ENCODE data around the gene CEACAM18. TPM values are rescaled to one million over a fixed set of nuclear protein-coding genes. Genes with fewer than 3 reads are reported as not detected.

CEACAM18 gene
- total RNA-seq, 1 donor from 2014 or later, result not detected

- no peaks in the 10 kb centered on the region for H3K4me1 Mint-ChIP-seq
- H3K36me3 Mint-ChIP-seq, result no peaks in the 10 kb centered on the region
- H3K27me3 Mint-ChIP-seq (ENCODE audit: low read depth), result peaks cover 5% of the 10 kb centered on the region
- H3K4me3 Mint-ChIP-seq, result no peak overlapping the region
- DNase-seq (ENCODE audit: low spot score in 2 of 2, unreplicated experiment in 2 of 2), result no peak
- H3K27ac Mint-ChIP-seq, result no peak overlapping the region
- H3K9me3 Mint-ChIP-seq, result peaks cover 3% of the 10 kb centered on the region
- TF ChIP-seq, protein P1, sequence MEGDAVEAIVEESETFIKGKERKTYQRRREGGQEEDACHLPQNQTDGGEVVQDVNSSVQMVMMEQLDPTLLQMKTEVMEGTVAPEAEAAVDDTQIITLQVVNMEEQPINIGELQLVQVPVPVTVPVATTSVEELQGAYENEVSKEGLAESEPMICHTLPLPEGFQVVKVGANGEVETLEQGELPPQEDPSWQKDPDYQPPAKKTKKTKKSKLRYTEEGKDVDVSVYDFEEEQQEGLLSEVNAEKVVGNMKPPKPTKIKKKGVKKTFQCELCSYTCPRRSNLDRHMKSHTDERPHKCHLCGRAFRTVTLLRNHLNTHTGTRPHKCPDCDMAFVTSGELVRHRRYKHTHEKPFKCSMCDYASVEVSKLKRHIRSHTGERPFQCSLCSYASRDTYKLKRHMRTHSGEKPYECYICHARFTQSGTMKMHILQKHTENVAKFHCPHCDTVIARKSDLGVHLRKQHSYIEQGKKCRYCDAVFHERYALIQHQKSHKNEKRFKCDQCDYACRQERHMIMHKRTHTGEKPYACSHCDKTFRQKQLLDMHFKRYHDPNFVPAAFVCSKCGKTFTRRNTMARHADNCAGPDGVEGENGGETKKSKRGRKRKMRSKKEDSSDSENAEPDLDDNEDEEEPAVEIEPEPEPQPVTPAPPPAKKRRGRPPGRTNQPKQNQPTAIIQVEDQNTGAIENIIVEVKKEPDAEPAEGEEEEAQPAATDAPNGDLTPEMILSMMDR (IDR thresholded peaks at IDR 0.05; ENCODE audit: unreplicated experiment), result no peak
These were observed 7.4 kb upstream of the CEACAM18 start for GRCh38 chr19:51470966-51471365.

DNA sequence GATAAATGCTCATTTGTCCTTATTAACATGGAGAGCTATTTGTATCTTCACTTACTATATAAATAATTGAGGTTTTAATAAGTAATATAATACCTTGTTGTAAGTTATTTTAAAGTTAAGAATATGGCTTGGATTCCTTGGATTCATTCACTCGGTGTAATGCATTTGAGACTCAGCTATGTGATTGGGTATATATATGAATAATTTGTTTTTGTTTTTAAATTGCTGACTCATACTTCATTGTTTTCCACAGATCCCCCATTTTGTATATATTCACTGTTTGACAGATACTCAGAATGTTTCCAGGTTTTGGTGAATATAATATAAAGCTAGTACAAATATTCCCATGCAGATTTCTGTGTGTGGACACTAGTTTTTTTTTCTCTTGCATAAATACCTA is 6.8 kb upstream of the CEACAM18 start:
- Mint-ChIP-seq H3K9me3 (peaks cover 3% of the 10 kb centered on the region), H3K4me1 (no peaks in the 10 kb centered on the region), H3K36me3 (no peaks in the 10 kb centered on the region), H3K4me3 (no peak overlapping the region), H3K27ac (no peak overlapping the region), H3K27me3 (ENCODE audit: low read depth) (peaks cover 1% of the 10 kb centered on the region)
- DNase-seq (ENCODE audit: low spot score in 2 of 2, unreplicated experiment in 2 of 2), result no peak
- TF ChIP-seq, protein P1 (IDR thresholded peaks at IDR 0.05; ENCODE audit: unreplicated experiment), result no peak

GRCh38 chr19:51472607-51473006 is 5.7 kb upstream of the CEACAM18 start:
- no peak for DNase-seq (ENCODE audit: low spot score in 2 of 2, unreplicated experiment in 2 of 2)
- Mint-ChIP-seq H3K27me3 (ENCODE audit: low read depth) (peaks cover 1% of the 10 kb centered on the region), H3K27ac (no peak overlapping the region), H3K36me3 (peaks cover 1% of the 10 kb centered on the region), H3K4me1 (no peaks in the 10 kb centered on the region), H3K9me3 (peaks cover 11% of the 10 kb centered on the region), H3K4me3 (no peak overlapping the region)
- TF ChIP-seq, protein P1 (IDR thresholded peaks at IDR 0.05; ENCODE audit: unreplicated experiment), result no peak

GRCh38 chr19:51473009-51473707 is 5.2 kb upstream of the CEACAM18 start:
- peak; percentile 49 to 71 for DNase-seq (ENCODE audit: low spot score in 2 of 2, unreplicated experiment in 2 of 2)
- peaks cover 2% of the 10 kb centered on the region for H3K36me3 Mint-ChIP-seq
- peaks cover 12% of the 10 kb centered on the region for H3K9me3 Mint-ChIP-seq
- peaks cover 1% of the 10 kb centered on the region for H3K27me3 Mint-ChIP-seq (ENCODE audit: low read depth)
- no peak overlapping the region for H3K27ac Mint-ChIP-seq
- H3K4me1 Mint-ChIP-seq, result no peaks in the 10 kb centered on the region
- TF ChIP-seq, protein P1 (IDR thresholded peaks at IDR 0.05; ENCODE audit: unreplicated experiment), result peak; percentile 83
- no peak overlapping the region for H3K4me3 Mint-ChIP-seq

DNA sequence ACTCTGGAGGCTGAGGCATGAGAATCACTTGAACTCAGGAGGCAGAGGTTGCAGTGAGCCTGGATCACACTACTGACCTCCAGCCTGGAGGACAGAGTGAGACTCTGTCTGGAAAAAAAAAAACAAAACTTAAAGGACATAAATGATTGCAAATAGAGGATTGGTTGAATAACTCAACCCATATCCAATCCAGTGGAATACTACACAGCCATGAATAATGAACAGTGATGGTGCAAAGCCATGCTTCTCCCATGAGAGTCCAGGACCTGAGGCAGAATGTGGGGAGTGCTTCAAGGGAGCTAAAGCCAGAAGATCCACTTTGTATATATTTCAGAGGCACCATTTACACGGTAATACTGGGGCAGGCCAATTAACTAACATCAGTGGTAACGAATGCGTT is 2.2 kb upstream of the CEACAM18 start:
- Mint-ChIP-seq H3K27me3 (ENCODE audit: low read depth) (peaks cover 1% of the 10 kb centered on the region), H3K27ac (no peak overlapping the region), H3K36me3 (peaks cover 2% of the 10 kb centered on the region), H3K4me1 (no peaks in the 10 kb centered on the region), H3K4me3 (no peak overlapping the region), H3K9me3 (peaks cover 30% of the 10 kb centered on the region)
- DNase-seq (ENCODE audit: low spot score in 2 of 2, unreplicated experiment in 2 of 2), result no peak
- TF ChIP-seq, protein P1 (IDR thresholded peaks at IDR 0.05; ENCODE audit: unreplicated experiment), result no peak
